Chondrocyte (in vitro differentiated cells): ENCODE measurements around the gene ADIRF. TPM values are rescaled to one million over a fixed set of nuclear protein-coding genes. Genes with fewer than 3 reads are reported as not detected.
A peak's percentile ranks its signal among the peaks of the same experiment; 100 is the strongest.

Experiments used
- DNase-seq: peaks from one replicate; pipeline ENCODE4 v3.0.0; 2021; ENCODE audit warnings: mixed read lengths, low spot score
- H3K27ac Mint-ChIP-seq: one replicate; pipeline ENCODE4 v1.8.0; 2021; ENCODE audit warnings: mild to moderate bottlenecking, moderate library complexity, mixed read lengths; ENCODE audit not compliant: unreplicated experiment
- H3K27me3 Mint-ChIP-seq: 2 replicates; pipeline ENCODE4 v1.8.0; 2021; ENCODE audit warnings: low read depth, mixed read lengths
- H3K36me3 Mint-ChIP-seq: 2 replicates; pipeline ENCODE4 v1.8.0; 2021; ENCODE audit warnings: low read depth, mixed read lengths
- H3K4me1 Mint-ChIP-seq: 2 replicates; pipeline ENCODE4 v1.8.0; 2021; ENCODE audit warnings: low read depth, mild to moderate bottlenecking, mixed read lengths
- H3K4me3 Mint-ChIP-seq: one replicate; pipeline ENCODE4 v1.8.0; 2021; ENCODE audit warnings: mild to moderate bottlenecking, moderate library complexity, mixed read lengths; ENCODE audit not compliant: unreplicated experiment
- H3K9me3 Mint-ChIP-seq: 2 replicates; pipeline ENCODE4 v1.8.0; 2021; ENCODE audit warnings: low read depth, mixed read lengths
- total RNA-seq: library from RNA; stranded (reverse); gene quantifications from 3 replicates; pipeline ENCODE4 v1.2.1, GENCODE V29; 2021
- TF ChIP-seq, protein P1 (sequence below): fragments of 200-600 bp; sonication (generic); IDR thresholded peaks from 2 replicates; pipeline ENCODE4 v1.5.0; 2021; ENCODE audit warnings: antibody characterized with exemption, mild to moderate bottlenecking, moderate library complexity

The ADIRF gene
- total RNA-seq, 1 donor from 2014 or later = 0.65 TPM

DNA sequence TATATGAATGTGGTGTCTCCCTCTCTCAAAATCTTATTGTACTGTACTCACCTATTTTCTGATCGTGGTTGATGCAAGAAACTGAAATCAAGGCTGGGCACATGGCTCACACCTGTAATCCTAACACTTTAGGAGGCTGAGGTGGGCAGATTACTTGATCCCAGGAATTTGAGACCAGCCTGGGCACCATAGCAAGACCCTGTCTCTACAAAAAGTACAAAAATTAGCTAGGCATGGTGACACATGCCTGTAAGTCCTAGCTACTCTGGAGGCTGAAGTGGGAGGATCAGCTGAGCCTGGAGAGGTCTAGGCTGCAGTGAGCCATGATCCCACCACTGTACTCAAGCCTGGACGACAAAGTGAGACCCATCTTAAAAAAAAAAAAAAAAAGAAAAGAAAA, 26.9 kb upstream of the ADIRF start:
- peaks cover 18% of the 10 kb centered on the region for H3K4me1 Mint-ChIP-seq
- no peaks in the 10 kb centered on the region for H3K36me3 Mint-ChIP-seq
- no peak overlapping the region for H3K27ac Mint-ChIP-seq
- H3K4me3 Mint-ChIP-seq = no peak overlapping the region
- TF ChIP-seq, protein P1, sequence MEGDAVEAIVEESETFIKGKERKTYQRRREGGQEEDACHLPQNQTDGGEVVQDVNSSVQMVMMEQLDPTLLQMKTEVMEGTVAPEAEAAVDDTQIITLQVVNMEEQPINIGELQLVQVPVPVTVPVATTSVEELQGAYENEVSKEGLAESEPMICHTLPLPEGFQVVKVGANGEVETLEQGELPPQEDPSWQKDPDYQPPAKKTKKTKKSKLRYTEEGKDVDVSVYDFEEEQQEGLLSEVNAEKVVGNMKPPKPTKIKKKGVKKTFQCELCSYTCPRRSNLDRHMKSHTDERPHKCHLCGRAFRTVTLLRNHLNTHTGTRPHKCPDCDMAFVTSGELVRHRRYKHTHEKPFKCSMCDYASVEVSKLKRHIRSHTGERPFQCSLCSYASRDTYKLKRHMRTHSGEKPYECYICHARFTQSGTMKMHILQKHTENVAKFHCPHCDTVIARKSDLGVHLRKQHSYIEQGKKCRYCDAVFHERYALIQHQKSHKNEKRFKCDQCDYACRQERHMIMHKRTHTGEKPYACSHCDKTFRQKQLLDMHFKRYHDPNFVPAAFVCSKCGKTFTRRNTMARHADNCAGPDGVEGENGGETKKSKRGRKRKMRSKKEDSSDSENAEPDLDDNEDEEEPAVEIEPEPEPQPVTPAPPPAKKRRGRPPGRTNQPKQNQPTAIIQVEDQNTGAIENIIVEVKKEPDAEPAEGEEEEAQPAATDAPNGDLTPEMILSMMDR = no peak
- peak; percentile 21 for DNase-seq
- H3K27me3 Mint-ChIP-seq = peaks cover under 1% of the 10 kb centered on the region
- H3K9me3 Mint-ChIP-seq = no peaks in the 10 kb centered on the region

DNA sequence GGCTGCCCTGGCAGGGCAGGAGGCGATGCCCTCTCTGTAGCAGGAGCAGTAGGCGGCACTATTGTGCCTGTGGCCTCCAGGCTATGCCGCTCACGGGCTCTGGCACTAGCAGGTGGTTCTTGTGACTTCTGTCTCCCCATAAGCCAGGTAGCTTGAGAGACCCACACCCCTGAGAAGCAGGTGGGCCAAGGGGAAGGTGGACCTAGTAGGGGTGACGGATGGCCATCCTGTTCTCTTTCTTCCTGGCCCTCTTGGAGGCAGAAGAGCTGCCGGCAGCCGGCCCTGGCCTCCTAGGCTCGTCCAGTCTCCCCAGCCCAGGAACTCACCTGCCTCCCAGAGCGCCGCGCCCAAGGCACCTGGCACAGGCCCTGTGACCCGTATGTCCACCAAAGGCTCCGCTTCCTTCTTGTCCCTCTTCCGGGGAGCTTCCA, 26.3 kb upstream of the ADIRF start:
- Mint-ChIP-seq H3K27ac (no peak overlapping the region), H3K27me3 (peaks cover 6% of the 10 kb centered on the region), H3K9me3 (no peaks in the 10 kb centered on the region), H3K36me3 (no peaks in the 10 kb centered on the region), H3K4me1 (peaks cover 12% of the 10 kb centered on the region), H3K4me3 (no peak overlapping the region)
- DNase-seq = peak; percentile 72
- TF ChIP-seq, protein P1 = no peak

DNA sequence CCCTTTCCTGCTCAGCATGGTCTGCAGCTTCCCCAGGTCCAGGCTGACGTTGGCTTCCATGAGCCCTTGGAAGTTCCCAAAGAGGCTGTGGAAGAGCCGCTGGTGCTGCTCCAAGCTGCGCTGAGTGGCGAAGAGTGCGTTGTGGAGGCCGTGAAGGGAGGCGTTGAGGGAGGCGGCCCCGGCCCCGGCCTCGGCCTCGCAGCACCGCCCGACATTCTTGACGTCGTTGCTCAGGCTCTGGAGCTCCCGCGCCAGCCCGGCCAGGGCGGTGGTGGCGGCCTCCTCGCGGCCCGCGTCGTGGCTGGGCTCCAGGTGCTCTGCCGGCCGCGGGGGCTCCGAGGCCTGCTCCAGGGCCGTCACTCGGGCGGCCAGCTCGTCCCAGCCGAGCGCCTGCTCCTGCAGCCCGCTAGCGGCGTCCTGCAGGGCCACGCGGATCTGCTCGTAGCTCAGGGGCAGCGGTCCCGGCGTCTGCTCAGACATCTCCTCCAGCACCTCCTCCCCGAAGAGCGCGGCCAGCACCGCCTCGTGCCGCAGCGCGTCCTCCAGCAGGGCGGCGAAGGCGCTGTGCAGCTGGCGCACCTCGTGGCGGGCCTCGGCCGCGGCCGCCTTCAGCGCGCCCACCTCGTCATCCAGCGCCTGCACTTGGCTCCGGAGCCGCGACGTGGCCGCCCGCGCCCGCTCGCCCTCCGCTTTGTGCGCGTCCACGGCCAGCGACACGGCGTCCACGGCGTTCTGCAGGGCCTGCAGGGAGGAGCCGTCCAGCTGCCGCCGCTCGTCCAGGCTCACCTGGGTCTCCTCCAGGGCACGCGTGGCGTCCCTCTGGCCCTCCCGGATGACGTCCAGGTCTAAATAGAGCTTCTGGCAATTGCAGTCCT, 25.6 kb upstream of the ADIRF start:
- no peak overlapping the region for H3K27ac Mint-ChIP-seq
- no peaks in the 10 kb centered on the region for H3K36me3 Mint-ChIP-seq
- peaks cover 5% of the 10 kb centered on the region for H3K4me1 Mint-ChIP-seq
- no peak overlapping the region for H3K4me3 Mint-ChIP-seq
- peak; percentile 90 for DNase-seq
- no peaks in the 10 kb centered on the region for H3K9me3 Mint-ChIP-seq
- peaks cover 7% of the 10 kb centered on the region for H3K27me3 Mint-ChIP-seq
- TF ChIP-seq, protein P1 = no peak

GRCh38 chr10:86943316-86944030, 24.8 kb upstream of the ADIRF start:
- Mint-ChIP-seq H3K4me1 (peaks cover 5% of the 10 kb centered on the region), H3K4me3 (no peak overlapping the region), H3K27me3 (peaks cover 7% of the 10 kb centered on the region), H3K27ac (no peak overlapping the region), H3K9me3 (no peaks in the 10 kb centered on the region), H3K36me3 (no peaks in the 10 kb centered on the region)
- TF ChIP-seq, protein P1 = no peak
- peak; percentile 80 for DNase-seq

DNA sequence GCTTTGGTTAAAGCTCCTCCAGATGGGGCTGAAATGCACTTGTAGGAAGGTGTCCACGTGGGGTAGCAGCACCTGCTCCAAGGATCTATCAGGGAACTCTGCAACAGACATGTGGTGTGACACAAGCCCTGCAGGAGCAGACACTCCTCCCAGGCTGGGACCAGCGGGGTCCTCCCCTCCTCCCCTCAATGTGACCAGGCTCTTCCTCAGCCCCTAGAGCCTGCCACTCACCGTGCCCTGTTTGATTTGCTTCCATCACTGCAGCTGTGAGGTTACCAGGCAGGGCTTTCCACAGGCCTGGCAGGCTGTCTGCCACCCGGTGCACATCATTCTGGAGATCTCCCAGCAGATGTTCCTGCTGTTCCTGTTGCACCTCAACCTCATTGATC, 24.3 kb upstream of the ADIRF start:
- H3K36me3 Mint-ChIP-seq = no peaks in the 10 kb centered on the region
- no peak overlapping the region for H3K4me3 Mint-ChIP-seq
- no peak overlapping the region for H3K27ac Mint-ChIP-seq
- no peaks in the 10 kb centered on the region for H3K9me3 Mint-ChIP-seq
- peaks cover 5% of the 10 kb centered on the region for H3K4me1 Mint-ChIP-seq
- DNase-seq = peak; percentile 55
- TF ChIP-seq, protein P1 = no peak
- peaks cover 7% of the 10 kb centered on the region for H3K27me3 Mint-ChIP-seq
